KOPT-K1 (cell line): Measurements from ENCODE around the gene TPCN2.

Experiments used
- H3K27ac ChIP-seq: fragments of 200-600 bp; sonication (generic); 2 replicates; pipeline ENCODE4 v1.5.1; 2016; ENCODE audit warnings: antibody characterized with exemption, mild to moderate bottlenecking, low read depth, low read length; ENCODE audit not compliant: poor library complexity, severe bottlenecking
- H3K36me3 ChIP-seq: fragments of 200-600 bp; sonication (generic); 2 replicates; pipeline ENCODE4 v1.5.1; 2017; ENCODE audit warnings: antibody characterized with exemption, mild to moderate bottlenecking, low read length, moderate library complexity; ENCODE audit not compliant: insufficient read depth
- H3K9me3 ChIP-seq: fragments of 200-600 bp; sonication (generic); 2 replicates; pipeline ENCODE4 v1.5.1; 2017; ENCODE audit warnings: antibody characterized with exemption, low read length, mild to moderate bottlenecking; ENCODE audit not compliant: insufficient read depth, poor library complexity, severe bottlenecking

TPCN2 gene

GRCh38 chr11:69055598-69056516, 7.1 kb downstream of the TPCN2 start:
- Histone ChIP-seq H3K9me3 (no peaks in the 10 kb centered on the region), H3K27ac (peak overlapping the region; percentile 39)

GRCh38 chr11:69057236-69057635, 8.5 kb downstream of the TPCN2 start:
- Histone ChIP-seq H3K27ac (no peak overlapping the region), H3K9me3 (no peaks in the 10 kb centered on the region)

More at GRCh38 chr11:69055598-69056516, 7.1 kb downstream of the TPCN2 start:
- H3K36me3 ChIP-seq = peaks cover 13% of the 10 kb centered on the region; the same call in 1 of the 2 replicates

GRCh38 chr11:69057801-69058200, 9.1 kb downstream of the TPCN2 start:
- Histone ChIP-seq H3K27ac (no peak overlapping the region), H3K36me3 (peaks cover 13% of the 10 kb centered on the region; the same call in 1 of the 2 replicates), H3K9me3 (no peaks in the 10 kb centered on the region)

More at GRCh38 chr11:69057236-69057635, 8.5 kb downstream of the TPCN2 start:
- peaks cover 13% of the 10 kb centered on the region; the same call in 1 of the 2 replicates for H3K36me3 ChIP-seq

- Histone ChIP-seq H3K9me3 (no peaks in the 10 kb centered on the region), H3K36me3 (peaks cover 13% of the 10 kb centered on the region; the same call in 1 of the 2 replicates), H3K27ac (no peak overlapping the region)
Observed at GRCh38 chr11:69058511-69059270, 10.0 kb downstream of the TPCN2 start.

GRCh38 chr11:69059429-69059828, 10.7 kb downstream of the TPCN2 start:
- Histone ChIP-seq H3K36me3 (peaks cover 13% of the 10 kb centered on the region; the same call in 1 of the 2 replicates), H3K9me3 (no peaks in the 10 kb centered on the region), H3K27ac (no peak overlapping the region)

- Histone ChIP-seq H3K36me3 (peaks cover 13% of the 10 kb centered on the region; the same call in 1 of the 2 replicates), H3K27ac (no peak overlapping the region), H3K9me3 (no peaks in the 10 kb centered on the region)
Observed at GRCh38 chr11:69059985-69060384, 11.3 kb downstream of the TPCN2 start.

- no peaks in the 10 kb centered on the region for H3K9me3 ChIP-seq
- H3K27ac ChIP-seq = no peak overlapping the region
- peaks cover 13% of the 10 kb centered on the region; the same call in 1 of the 2 replicates for H3K36me3 ChIP-seq
Observed at GRCh38 chr11:69060806-69061712, 12.3 kb downstream of the TPCN2 start.

- Histone ChIP-seq H3K9me3 (no peaks in the 10 kb centered on the region), H3K36me3 (peaks cover 13% of the 10 kb centered on the region; the same call in 1 of the 2 replicates), H3K27ac (no peak overlapping the region)
Observed at GRCh38 chr11:69061713-69062053, 13.0 kb downstream of the TPCN2 start.

GRCh38 chr11:69062169-69062855, 13.6 kb downstream of the TPCN2 start:
- Histone ChIP-seq H3K27ac (no peak overlapping the region), H3K36me3 (peaks cover 11% of the 10 kb centered on the region; the same call in 1 of the 2 replicates), H3K9me3 (no peaks in the 10 kb centered on the region)

GRCh38 chr11:69062873-69063651, 14.3 kb downstream of the TPCN2 start:
- Histone ChIP-seq H3K9me3 (no peaks in the 10 kb centered on the region), H3K27ac (no peak overlapping the region), H3K36me3 (peaks cover 7% of the 10 kb centered on the region; the same call in 1 of the 2 replicates)

- no peak overlapping the region for H3K27ac ChIP-seq
- peaks cover 7% of the 10 kb centered on the region; the same call in 1 of the 2 replicates for H3K36me3 ChIP-seq
- H3K9me3 ChIP-seq = no peaks in the 10 kb centered on the region
Observed at GRCh38 chr11:69063652-69064260, 15.0 kb downstream of the TPCN2 start.

- H3K9me3 ChIP-seq = no peaks in the 10 kb centered on the region
- H3K27ac ChIP-seq = no peak overlapping the region
- peaks cover 3% of the 10 kb centered on the region; the same call in 1 of the 2 replicates for H3K36me3 ChIP-seq
Observed at GRCh38 chr11:69064394-69064957, 15.7 kb downstream of the TPCN2 start.
